Osteocyte (in vitro differentiated cells): ENCODE measurements around the gene PLEKHA6. TPM values are rescaled to one million over a fixed set of nuclear protein-coding genes. Genes with fewer than 3 reads are reported as not detected.
"Not testable (repeated sequence)": the region's sequence is repeated elsewhere in the genome, so short reads cannot be mapped to it uniquely, and the experiment has no call there.

Experiments used
- DNase-seq: peaks from one replicate; pipeline ENCODE4 v3.0.0; 2021; ENCODE audit warnings: mixed read lengths; ENCODE audit not compliant: unreplicated experiment; ENCODE audit errors: extremely low spot score
- H3K27ac Mint-ChIP-seq: one replicate; pipeline ENCODE4 v1.8.0; 2021; ENCODE audit warnings: mild to moderate bottlenecking, mixed read lengths; ENCODE audit not compliant: unreplicated experiment
- H3K27me3 Mint-ChIP-seq: one replicate; pipeline ENCODE4 v1.8.0; 2021; ENCODE audit warnings: mixed read lengths; ENCODE audit not compliant: unreplicated experiment
- H3K36me3 Mint-ChIP-seq: one replicate; pipeline ENCODE4 v1.8.0; 2021; ENCODE audit warnings: mixed read lengths; ENCODE audit not compliant: unreplicated experiment
- H3K4me1 Mint-ChIP-seq: one replicate; pipeline ENCODE4 v1.8.0; 2021; ENCODE audit warnings: mixed read lengths; ENCODE audit not compliant: unreplicated experiment
- H3K4me3 Mint-ChIP-seq: one replicate; pipeline ENCODE4 v1.8.0; 2021; ENCODE audit warnings: mild to moderate bottlenecking, moderate library complexity, mixed read lengths; ENCODE audit not compliant: unreplicated experiment
- H3K9me3 Mint-ChIP-seq: one replicate; pipeline ENCODE4 v1.8.0; 2021; ENCODE audit warnings: mixed read lengths; ENCODE audit not compliant: unreplicated experiment
- CTCF ChIP-seq: fragments of 200-600 bp; sonication (generic); IDR thresholded peaks from 2 replicates; pipeline ENCODE4 v1.5.0; 2021; ENCODE audit warnings: antibody characterized with exemption, mild to moderate bottlenecking, moderate library complexity
- total RNA-seq: library from RNA; stranded (reverse); gene quantifications from 2 replicates; pipeline ENCODE4 v1.2.1, GENCODE V29; 2021

PLEKHA6 gene
- total RNA-seq, 1 donor from 2014 or later = 0.24 TPM

- no peaks in the 10 kb centered on the region for H3K36me3 Mint-ChIP-seq
- H3K9me3 Mint-ChIP-seq = no peaks in the 10 kb centered on the region
- no peak for DNase-seq
- H3K27ac Mint-ChIP-seq = no peak overlapping the region
- peaks cover 3% of the 10 kb centered on the region for H3K27me3 Mint-ChIP-seq
- peaks cover 33% of the 10 kb centered on the region for H3K4me1 Mint-ChIP-seq
- TF ChIP-seq CTCF = no peak
- H3K4me3 Mint-ChIP-seq = no peak overlapping the region
Observed at GRCh38 chr1:204316164-204316563, 43.6 kb downstream of the PLEKHA6 start.

- peaks cover 25% of the 10 kb centered on the region for H3K4me1 Mint-ChIP-seq
- TF ChIP-seq CTCF = no peak
- no peak for DNase-seq
- peaks cover 9% of the 10 kb centered on the region for H3K27me3 Mint-ChIP-seq
- H3K4me3 Mint-ChIP-seq = no peak overlapping the region
- no peaks in the 10 kb centered on the region for H3K9me3 Mint-ChIP-seq
- H3K27ac Mint-ChIP-seq = no peak overlapping the region
- H3K36me3 Mint-ChIP-seq = no peaks in the 10 kb centered on the region
Observed at GRCh38 chr1:204314893-204315658, 44.7 kb downstream of the PLEKHA6 start.

DNA sequence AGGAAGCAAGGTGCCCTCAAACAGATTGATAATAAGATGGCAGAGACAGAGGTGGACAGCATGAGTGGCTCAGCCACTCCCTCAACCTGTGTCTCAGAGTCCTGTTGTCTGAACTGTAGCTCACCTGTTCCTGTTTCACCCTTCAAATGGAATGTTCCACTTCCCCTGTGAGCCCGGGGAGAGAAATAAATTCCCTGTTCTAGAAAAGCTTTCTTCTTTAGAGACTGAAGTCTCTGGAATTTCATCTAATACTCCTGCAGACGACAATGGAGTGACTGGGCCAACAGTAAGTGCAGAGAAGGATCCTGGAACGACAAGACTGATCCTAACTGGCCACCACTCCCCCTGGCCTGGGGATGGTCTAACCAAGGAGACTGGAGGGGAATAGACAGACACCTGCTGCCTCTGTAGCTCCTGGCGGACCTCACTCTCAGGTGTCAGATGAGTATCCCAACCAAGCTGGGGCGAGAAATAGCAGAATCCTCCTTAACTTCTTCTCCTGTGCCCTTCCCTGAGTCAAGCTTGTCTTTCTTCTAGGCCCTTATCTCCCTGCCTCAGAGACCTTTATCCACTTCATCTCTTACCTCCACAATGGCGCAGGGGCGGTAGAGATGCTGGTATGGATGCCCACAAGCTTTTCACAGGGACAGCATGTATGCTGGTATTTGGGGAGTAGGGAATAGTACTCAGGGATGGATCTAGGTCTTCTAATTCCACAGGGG is 45.4 kb downstream of the PLEKHA6 start:
- Mint-ChIP-seq H3K4me1 (peaks cover 17% of the 10 kb centered on the region), H3K27ac (no peak overlapping the region), H3K36me3 (no peaks in the 10 kb centered on the region), H3K9me3 (no peaks in the 10 kb centered on the region), H3K27me3 (peaks cover 12% of the 10 kb centered on the region), H3K4me3 (no peak overlapping the region)
- no peak for TF ChIP-seq CTCF
- DNase-seq = no peak

DNA sequence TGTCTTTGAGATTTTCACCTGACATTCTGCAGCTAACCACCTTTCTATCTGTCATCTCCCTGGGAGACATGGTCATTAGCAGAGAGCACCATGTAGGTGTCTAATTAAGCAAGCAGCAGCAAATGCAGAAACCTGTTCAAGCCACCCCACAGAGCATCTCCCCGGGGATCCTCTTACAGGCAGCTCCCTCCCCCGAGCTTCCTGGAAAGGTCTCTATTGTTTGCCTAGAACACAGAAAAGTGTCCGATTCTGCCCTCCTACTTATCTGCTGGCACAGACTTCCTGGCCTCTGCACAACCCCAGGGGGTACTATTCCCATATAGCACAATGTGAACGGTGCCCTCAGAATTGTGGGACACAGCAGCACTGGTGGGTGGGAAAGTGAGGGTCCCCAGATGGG is 46.1 kb downstream of the PLEKHA6 start:
- peaks cover 17% of the 10 kb centered on the region for H3K27me3 Mint-ChIP-seq
- H3K9me3 Mint-ChIP-seq = no peaks in the 10 kb centered on the region
- no peak for DNase-seq
- H3K4me3 Mint-ChIP-seq = no peak overlapping the region
- H3K27ac Mint-ChIP-seq = no peak overlapping the region
- H3K36me3 Mint-ChIP-seq = no peaks in the 10 kb centered on the region
- peaks cover 11% of the 10 kb centered on the region for H3K4me1 Mint-ChIP-seq
- no peak for TF ChIP-seq CTCF

DNA sequence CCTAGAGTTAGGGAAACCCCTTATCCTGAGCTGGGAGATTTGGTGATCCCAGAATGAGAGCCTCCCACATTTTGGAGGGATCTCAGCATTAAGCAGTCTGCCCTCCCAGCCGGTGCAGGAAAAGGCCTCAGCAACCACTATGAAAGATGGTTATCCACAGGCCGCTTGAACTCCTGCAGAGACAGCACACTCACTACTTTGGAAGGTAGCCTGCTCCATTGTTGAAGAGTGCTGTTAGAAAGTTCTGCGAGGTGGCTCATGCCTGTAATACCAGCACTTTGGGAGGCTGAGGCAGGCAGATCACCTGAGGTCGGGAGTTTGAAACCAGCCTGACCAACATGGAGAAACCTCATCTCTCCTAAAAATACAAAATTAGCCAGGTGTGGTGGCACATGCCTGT is 48.8 kb downstream of the PLEKHA6 start:
- Mint-ChIP-seq H3K27me3 (peaks cover 42% of the 10 kb centered on the region), H3K4me1 (peaks cover 16% of the 10 kb centered on the region)
- DNase-seq, H3K36me3 Mint-ChIP-seq, H3K9me3 Mint-ChIP-seq, H3K4me3 Mint-ChIP-seq, H3K27ac Mint-ChIP-seq: not testable (repeated sequence)
